ENCODE measurements around the gene OPHN1.
"Not testable (repeated sequence)": the region's sequence is repeated elsewhere in the genome, so short reads cannot be mapped to it uniquely, and the experiment has no call there.

OPHN1 gene

GRCh38 chrX:68422478-68422877 is 10.8 kb downstream of the OPHN1 start:
- DNase-seq, result no peak

- DNase-seq, result no peak
These were observed 11.7 kb downstream of the OPHN1 start for GRCh38 chrX:68421636-68422035.

- no peak for DNase-seq
These were observed 12.7 kb downstream of the OPHN1 start for GRCh38 chrX:68420559-68420958.

GRCh38 chrX:68419975-68420374 is 13.3 kb downstream of the OPHN1 start:
- DNase-seq, result peak; percentile 70

GRCh38 chrX:68417651-68418050 is 15.6 kb downstream of the OPHN1 start:
- DNase-seq, result no peak

GRCh38 chrX:68416592-68416991 is 16.7 kb downstream of the OPHN1 start:
- no peak for DNase-seq

- DNase-seq, result peak; percentile 20
These were observed 18.0 kb downstream of the OPHN1 start for GRCh38 chrX:68415316-68415715.

- DNase-seq, result no peak
These were observed 20.0 kb downstream of the OPHN1 start for GRCh38 chrX:68413254-68413653.

GRCh38 chrX:68411729-68412128 is 21.6 kb downstream of the OPHN1 start:
- no peak for DNase-seq

- DNase-seq, result no peak
These were observed 24.1 kb downstream of the OPHN1 start for GRCh38 chrX:68409194-68409593.

GRCh38 chrX:68403522-68403921 is 29.8 kb downstream of the OPHN1 start:
- DNase-seq, result no peak

GRCh38 chrX:68403038-68403437 is 30.3 kb downstream of the OPHN1 start:
- no peak for DNase-seq

GRCh38 chrX:68402094-68402493 is 31.2 kb downstream of the OPHN1 start:
- DNase-seq, result no peak

- no peak for DNase-seq
These were observed 35.0 kb downstream of the OPHN1 start for GRCh38 chrX:68398291-68398690.

- DNase-seq, result no peak
These were observed 36.3 kb downstream of the OPHN1 start for GRCh38 chrX:68396953-68397352.

- not testable (repeated sequence) for DNase-seq
These were observed 43.8 kb downstream of the OPHN1 start for GRCh38 chrX:68389419-68389960.

- DNase-seq, result no peak
These were observed 45.5 kb downstream of the OPHN1 start for GRCh38 chrX:68387776-68388175.

- DNase-seq, result no peak
These were observed 49.8 kb downstream of the OPHN1 start for GRCh38 chrX:68383540-68383939.

GRCh38 chrX:68377579-68377978 is 55.7 kb downstream of the OPHN1 start:
- DNase-seq, result not testable (repeated sequence)

- DNase-seq, result no peak
These were observed 56.9 kb downstream of the OPHN1 start for GRCh38 chrX:68376373-68376772.

GRCh38 chrX:68375803-68376202 is 57.5 kb downstream of the OPHN1 start:
- no peak for DNase-seq

- peak; percentile 49 for DNase-seq
These were observed 60.6 kb downstream of the OPHN1 start for GRCh38 chrX:68372665-68373064.

- no peak for DNase-seq
These were observed 63.7 kb downstream of the OPHN1 start for GRCh38 chrX:68369559-68369958.

GRCh38 chrX:68365341-68365740 is 68.0 kb downstream of the OPHN1 start:
- DNase-seq, result no peak

- DNase-seq, result no peak
These were observed 69.3 kb downstream of the OPHN1 start for GRCh38 chrX:68363984-68364383.

GRCh38 chrX:68358679-68359078 is 74.6 kb downstream of the OPHN1 start:
- DNase-seq, result no peak

Measured in GF-D8 (cell line).